HG03025 (cell line): ENCODE results near the gene OXSR1.

Experiments
- ATAC-seq: cut with Tn5 transposase; IDR thresholded peaks from one replicate; pipeline ENCODE4 v1.9.1; 2021; ENCODE audit warnings: mild to moderate bottlenecking, moderate library complexity; ENCODE audit not compliant: unreplicated experiment, low FRiP score

The OXSR1 gene

GRCh38 chr3:38164952-38165721 lies at the start of gene OXSR1:
Gene OXSR1 (plus strand): TSS chr3:38165537. CDS start chr3:38165877, 340 bp downstream.
- peak; percentile 92 for ATAC-seq

GRCh38 chr3:38115645-38116427 lies 49.5 kb upstream of the OXSR1 start:
- no peak for ATAC-seq

- no peak for ATAC-seq
Observed at GRCh38 chr3:38116471-38117162, 48.7 kb upstream of the OXSR1 start.

- no peak for ATAC-seq
Observed at GRCh38 chr3:38117163-38117716, 48.1 kb upstream of the OXSR1 start.

- ATAC-seq: peak; percentile 47
Observed at GRCh38 chr3:38117748-38118420, 47.5 kb upstream of the OXSR1 start.

- no peak for ATAC-seq
Observed at GRCh38 chr3:38118421-38119247, 46.7 kb upstream of the OXSR1 start.

GRCh38 chr3:38119248-38119544 lies 46.1 kb upstream of the OXSR1 start:
- no peak for ATAC-seq

- no peak for ATAC-seq
Observed at GRCh38 chr3:38119821-38120692, 45.3 kb upstream of the OXSR1 start.

- ATAC-seq: no peak
Observed at GRCh38 chr3:38120693-38121450, 44.5 kb upstream of the OXSR1 start.

- no peak for ATAC-seq
Observed at GRCh38 chr3:38121451-38121831, 43.9 kb upstream of the OXSR1 start.

- ATAC-seq: no peak
Observed at GRCh38 chr3:38121832-38122461, 43.4 kb upstream of the OXSR1 start.

GRCh38 chr3:38122712-38123290 lies 42.5 kb upstream of the OXSR1 start:
- ATAC-seq: no peak

GRCh38 chr3:38124324-38125122 lies 40.8 kb upstream of the OXSR1 start:
- ATAC-seq: no peak

- ATAC-seq: no peak
Observed at GRCh38 chr3:38125305-38126120, 39.8 kb upstream of the OXSR1 start.

GRCh38 chr3:38126121-38126892 lies 39.0 kb upstream of the OXSR1 start:
- no peak for ATAC-seq
